Forelimb muscle (tissue), 1 donor: ENCODE data around the gene TRIM7. TPM values are rescaled to one million over a fixed set of nuclear protein-coding genes. Genes with fewer than 3 reads are reported as not detected.
"Not testable (repeated sequence)": the region's sequence is repeated elsewhere in the genome, so short reads cannot be mapped to it uniquely, and the experiment has no call there.

Experiments used
- DNase-seq: peaks from one replicate; pipeline ENCODE4 v3.0.0-alpha.2; 2013; ENCODE audit warnings: low read depth
- polyA plus RNA-seq: library from polyadenylated mRNA; unstranded; fragments of 120-200 nt; gene quantifications from one replicate; pipeline ENCODE4 v1.2.1, GENCODE V29; 2013; ENCODE audit not compliant: insufficient read length

The TRIM7 gene
- polyA plus RNA-seq, 1 donor: 21.6 TPM

GRCh38 chr5:181233088-181233800 lies 28.2 kb upstream of the TRIM7 start:
- no peak for DNase-seq

GRCh38 chr5:181232593-181232992 lies 27.6 kb upstream of the TRIM7 start:
- no peak for DNase-seq

- no peak for DNase-seq
These were observed 26.4 kb upstream of the TRIM7 start for GRCh38 chr5:181231432-181231831.

GRCh38 chr5:181230551-181230950 lies 25.6 kb upstream of the TRIM7 start:
- no peak for DNase-seq

- no peak for DNase-seq
These were observed 25.0 kb upstream of the TRIM7 start for GRCh38 chr5:181229996-181230395.

- no peak for DNase-seq
These were observed 19.6 kb upstream of the TRIM7 start for GRCh38 chr5:181224390-181225229.

GRCh38 chr5:181223729-181224389 lies 18.9 kb upstream of the TRIM7 start:
- DNase-seq: no peak

GRCh38 chr5:181223058-181223728 lies 18.2 kb upstream of the TRIM7 start, which contains the start of gene TRIM41:
Gene TRIM41, plus strand, starts transcription at chr5:181223281. Its CDS starts 719 bp downstream, at chr5:181224000.
- peak; percentile 89 for DNase-seq

- DNase-seq: no peak
These were observed 17.6 kb upstream of the TRIM7 start for GRCh38 chr5:181222630-181223057.

- peak; percentile 67 for DNase-seq
These were observed 17.0 kb upstream of the TRIM7 start for GRCh38 chr5:181221792-181222629.

- no peak for DNase-seq
These were observed 16.3 kb upstream of the TRIM7 start for GRCh38 chr5:181221105-181221791.

GRCh38 chr5:181220178-181220515 lies 15.2 kb upstream of the TRIM7 start:
- no peak for DNase-seq

- DNase-seq: no peak
These were observed 14.5 kb upstream of the TRIM7 start for GRCh38 chr5:181219262-181220177.

GRCh38 chr5:181218795-181219124 lies 13.8 kb upstream of the TRIM7 start:
- DNase-seq: no peak

- DNase-seq: no peak
These were observed 12.7 kb upstream of the TRIM7 start for GRCh38 chr5:181217803-181218062.

GRCh38 chr5:181217111-181217802 lies 12.3 kb upstream of the TRIM7 start:
- DNase-seq: no peak

- no peak for DNase-seq
These were observed 11.3 kb upstream of the TRIM7 start for GRCh38 chr5:181215997-181216989.

- DNase-seq: not testable (repeated sequence)
These were observed 9.3 kb upstream of the TRIM7 start for GRCh38 chr5:181214249-181214648.
